Activated naive CD4-positive, alpha-beta T cell treated with anti-CD3 and anti-CD28 coated beads, Interleukin-2, amount 10 ng/mL, durations not matched to agents 5 hours and 36 hours (primary cell): ENCODE measurements around the gene H1-8. TPM values are rescaled to one million over a fixed set of nuclear protein-coding genes. Genes with fewer than 3 reads are reported as not detected.

Experiments used
- total RNA-seq, 2 experiments: library from RNA; stranded (reverse); gene quantifications; one replicate each; pipeline ENCODE4 v1.2.3, GENCODE V29; 2021

H1-8 gene
- total RNA-seq = not detected

GRCh38 chr3:129543156-129543790 lies at the start of gene H1-8:
Gene H1-8 (plus strand): TSS chr3:129543175. CDS start chr3:129543219, 44 bp downstream.

GRCh38 chr3:129528589-129529100 lies 14.3 kb upstream of the H1-8 start, which contains the start of gene RHO:
Gene RHO (plus strand): TSS chr3:129528639. CDS start chr3:129528734, 95 bp downstream.

Other genes starting within 250 kb of the H1-8 start
- gene EFCAB12, start 114.5 kb upstream of the H1-8 start, total RNA-seq = under 1 TPM; 0.55 to 0.68 TPM
- gene MBD4, start 103.2 kb upstream of the H1-8 start, total RNA-seq = 10 to 100 TPM; 41.2 to 42.0 TPM
- 10 to 100 TPM; 17.4 to 18.0 TPM for gene IFT122, start 103.0 kb upstream of the H1-8 start, total RNA-seq
- not detected for gene RHO, start 14.5 kb upstream of the H1-8 start, total RNA-seq
- gene PLXND1, start 63.5 kb downstream of the H1-8 start, total RNA-seq = 1 to 10 TPM; 1.4 to 1.8 TPM